GM21423 (cell line): ENCODE measurements around the gene AKAP6.

ENCODE experiments used
- ATAC-seq: cut with Tn5 transposase; IDR thresholded peaks from one replicate; pipeline ENCODE4 v1.9.1; 2021; ENCODE audit warnings: mild to moderate bottlenecking, moderate library complexity; ENCODE audit not compliant: unreplicated experiment

Gene AKAP6

GRCh38 chr14:32697114-32697513 is 368.0 kb downstream of the AKAP6 start:
- no peak for ATAC-seq

DNA sequence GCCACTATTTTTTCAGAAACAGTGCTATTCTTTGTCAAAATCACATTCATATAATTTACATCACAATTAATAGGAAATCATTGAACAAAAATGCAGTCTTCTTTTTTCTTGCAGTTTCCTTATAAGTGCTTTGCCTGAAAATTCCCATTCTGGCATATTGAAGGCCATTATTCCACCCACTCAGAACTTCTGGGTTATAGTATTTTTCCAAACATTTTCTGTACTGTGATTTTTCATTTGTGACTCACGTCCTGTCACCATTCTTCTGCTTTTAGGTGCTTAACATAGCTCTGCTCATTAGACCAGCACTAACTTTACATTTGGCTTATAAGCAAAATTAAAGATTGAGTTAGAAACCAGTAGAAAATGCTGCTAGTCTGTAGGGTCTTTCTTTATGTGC is 368.6 kb downstream of the AKAP6 start:
- no peak for ATAC-seq

- ATAC-seq = no peak
Measured at GRCh38 chr14:32698831-32699230, 369.7 kb downstream of the AKAP6 start.

DNA sequence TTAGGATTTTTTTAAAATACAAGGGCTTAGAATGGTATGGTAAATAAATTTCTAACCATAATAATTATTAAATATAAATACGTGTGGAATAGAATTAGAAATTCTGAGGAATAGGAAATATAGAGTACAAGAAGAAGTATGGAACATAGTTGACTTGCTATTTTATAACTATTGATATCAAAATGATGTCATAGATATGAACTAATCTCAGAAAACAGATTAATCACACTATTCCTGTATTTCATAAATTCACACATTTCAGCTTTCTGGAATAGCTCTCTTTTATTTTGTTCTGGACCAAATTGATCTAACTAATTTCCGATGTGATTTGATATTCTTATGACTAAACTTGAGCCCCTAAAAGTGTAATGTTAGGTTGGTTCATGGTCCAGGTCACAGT is 372.4 kb downstream of the AKAP6 start:
- no peak for ATAC-seq

DNA sequence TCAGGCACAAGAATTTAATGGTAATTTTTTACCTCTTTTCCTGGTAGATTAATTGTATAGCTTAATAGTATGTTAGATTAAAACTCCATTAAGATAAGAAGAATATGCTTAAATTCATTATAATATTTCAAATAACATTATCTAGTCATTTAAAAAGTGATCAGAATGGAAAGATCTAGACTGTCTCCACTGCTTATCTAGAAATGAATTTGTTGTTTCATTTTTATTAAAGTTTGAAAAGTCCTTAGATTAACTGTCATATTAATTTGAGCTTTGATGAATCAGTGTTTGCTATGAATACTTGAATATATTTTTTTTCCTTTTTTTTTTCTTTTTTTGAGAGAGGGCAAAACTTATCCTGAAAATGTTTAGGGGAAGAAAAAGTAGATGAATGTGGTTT is 373.0 kb downstream of the AKAP6 start:
- ATAC-seq = no peak

DNA sequence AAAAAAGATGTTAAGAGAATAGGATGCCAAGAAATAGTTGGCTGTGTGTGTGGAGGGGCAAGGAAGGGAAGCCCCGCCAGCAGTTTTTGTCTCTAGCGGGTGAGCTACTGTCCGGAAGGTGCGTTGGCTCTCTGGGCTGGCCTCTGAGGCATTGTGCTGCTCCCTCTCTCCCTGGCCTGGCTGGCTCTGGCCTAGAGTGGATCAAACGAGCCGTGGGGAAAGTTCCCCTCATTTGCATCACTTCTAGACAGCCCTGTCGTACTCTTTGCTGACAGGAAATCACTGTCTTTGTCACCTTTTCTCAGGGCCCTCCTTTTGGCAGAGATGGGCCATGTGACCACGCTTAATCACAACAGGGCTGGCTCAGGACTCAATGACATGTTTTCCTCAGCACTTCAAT is 373.5 kb downstream of the AKAP6 start:
- ATAC-seq = no peak

DNA sequence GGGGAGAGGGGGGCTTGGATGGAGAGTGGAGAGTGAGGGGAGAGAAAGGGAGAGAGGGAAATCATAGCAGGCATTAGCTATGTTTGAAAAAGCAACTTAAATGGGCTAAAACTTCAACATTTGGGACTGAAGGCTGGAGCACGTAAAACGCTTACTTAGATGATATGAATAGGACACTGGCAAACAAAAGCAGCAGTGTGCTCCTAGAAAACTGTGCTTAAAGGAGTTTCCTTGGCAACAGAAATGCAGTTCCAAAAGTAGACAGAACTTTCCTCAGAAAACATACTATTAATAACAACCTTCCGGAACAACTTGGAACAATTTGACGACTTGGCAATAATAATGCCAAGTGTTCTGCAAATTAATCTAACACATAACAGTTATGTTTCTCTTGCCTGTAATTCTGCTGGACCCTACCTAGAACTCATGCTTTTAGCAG is 374.1 kb downstream of the AKAP6 start:
- ATAC-seq = no peak

DNA sequence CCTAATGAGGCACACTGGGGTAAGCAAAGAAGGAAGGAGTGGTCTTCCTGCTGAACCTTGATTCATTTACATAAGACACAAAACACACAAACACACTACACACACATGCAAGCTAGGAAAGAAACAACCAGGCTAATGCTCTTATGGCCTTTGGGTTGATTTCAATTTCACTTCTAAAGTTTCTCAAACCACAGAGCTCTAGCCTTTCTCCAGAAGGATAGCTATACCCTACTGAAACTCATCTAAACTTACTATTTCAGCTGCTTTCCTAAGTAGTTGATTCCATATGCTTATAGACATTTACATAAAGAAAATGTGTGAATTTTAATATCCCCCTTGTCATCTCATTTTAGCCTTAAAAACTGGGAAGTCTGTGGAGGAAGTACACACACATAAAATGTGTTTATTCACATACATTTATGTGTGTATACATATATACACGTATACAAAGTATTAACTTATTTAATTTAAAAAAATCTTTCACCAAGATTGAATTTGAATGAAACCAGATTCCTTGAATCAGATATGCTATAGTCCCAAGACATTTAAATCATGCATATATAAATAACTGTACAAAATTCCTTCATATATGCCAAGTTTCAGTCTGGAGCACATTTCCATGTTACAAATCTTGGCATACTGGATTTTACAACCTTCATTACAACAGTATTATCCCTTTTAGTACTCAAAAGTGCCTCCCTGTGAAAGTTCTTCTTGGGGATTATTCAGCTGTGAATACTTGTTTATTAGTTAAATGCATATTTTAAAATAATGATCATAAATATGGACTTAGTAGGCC is 377.8 kb downstream of the AKAP6 start:
- no peak for ATAC-seq

GRCh38 chr14:32707742-32708500 is 378.8 kb downstream of the AKAP6 start:
- ATAC-seq = no peak

DNA sequence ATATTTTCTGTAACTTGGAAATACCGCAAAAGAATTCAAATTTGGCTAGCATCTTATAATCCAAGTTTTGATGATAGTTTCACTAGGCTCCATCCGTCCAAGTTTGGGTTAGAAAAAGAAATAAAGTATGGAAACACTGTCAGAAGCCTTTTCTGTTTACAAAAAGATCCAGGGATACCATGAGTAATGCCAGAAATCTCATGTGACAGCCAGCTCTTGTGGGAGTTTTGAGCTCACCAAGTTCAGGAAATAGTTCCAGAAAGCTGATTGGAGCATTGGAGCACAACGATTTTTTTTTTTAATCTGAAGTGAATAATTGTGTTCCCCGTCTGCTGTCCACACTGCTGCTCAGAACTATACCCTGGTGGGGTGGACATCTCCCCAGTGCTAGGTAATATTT is 379.9 kb downstream of the AKAP6 start:
- ATAC-seq = no peak

DNA sequence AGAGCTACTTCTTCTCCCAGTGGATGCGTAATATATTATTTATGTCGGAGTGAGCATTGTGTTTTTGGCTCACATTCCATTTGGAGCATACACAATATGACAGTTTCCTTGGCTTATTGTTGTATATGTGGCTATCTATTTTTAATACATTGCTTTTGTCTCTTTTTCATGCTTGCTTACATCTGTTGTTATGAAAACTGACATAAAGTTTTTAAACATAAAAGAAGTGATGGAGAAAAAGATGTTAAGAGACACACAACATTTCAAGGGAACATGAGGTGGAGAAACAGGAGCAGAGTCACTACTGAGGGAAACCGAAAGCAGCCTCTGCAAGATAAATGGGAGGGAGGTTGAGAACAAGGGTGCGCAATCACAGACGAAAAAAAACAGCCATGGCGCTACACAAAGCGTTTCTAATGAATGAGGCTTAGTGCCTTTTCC is 381.2 kb downstream of the AKAP6 start:
- no peak for ATAC-seq

DNA sequence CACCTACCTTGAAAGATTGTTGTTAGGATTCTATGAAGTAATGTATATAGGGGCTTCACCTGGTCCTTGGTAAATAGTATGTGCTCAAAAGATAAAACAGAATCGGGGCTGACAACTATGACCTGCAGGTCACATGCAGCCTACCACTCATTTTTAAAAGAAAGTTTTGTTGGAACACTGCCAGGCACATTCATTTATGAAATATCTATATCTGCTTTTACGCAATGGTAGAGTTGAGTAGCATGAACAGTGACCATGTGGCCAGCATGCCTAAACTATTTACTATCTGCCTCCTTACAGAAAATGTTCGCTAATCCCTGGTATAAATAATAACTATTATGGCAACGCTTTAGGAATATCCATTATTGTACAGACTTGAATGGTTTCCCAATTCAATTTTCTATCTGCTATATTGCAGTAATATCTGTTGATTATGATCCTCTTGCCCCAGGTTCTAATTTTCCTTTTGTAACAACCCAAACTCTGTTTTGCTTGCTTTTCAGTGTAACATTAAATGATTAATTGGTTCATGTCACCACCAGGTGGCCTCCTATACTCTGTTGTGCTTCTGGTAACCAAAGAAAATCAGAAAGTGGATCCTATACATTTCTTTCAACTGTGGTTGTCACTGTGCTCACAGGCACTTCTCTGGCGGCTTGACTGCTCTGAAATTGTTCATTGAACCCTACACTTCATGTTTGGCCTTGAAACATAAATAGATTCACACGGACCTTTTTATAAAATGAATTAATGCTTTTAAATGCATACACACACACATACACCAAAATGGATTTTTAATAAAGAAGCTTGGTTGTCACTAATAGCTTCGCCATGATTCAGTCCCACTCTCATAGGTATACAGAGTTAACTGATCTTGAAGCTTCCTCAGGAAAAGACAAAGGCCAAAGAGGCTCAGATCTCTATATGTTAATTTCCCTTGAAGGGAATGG is 381.9 kb downstream of the AKAP6 start:
- no peak for ATAC-seq

- ATAC-seq = no peak
Measured at GRCh38 chr14:32713856-32714255, 384.8 kb downstream of the AKAP6 start.

- no peak for ATAC-seq
Measured at GRCh38 chr14:32719601-32720000, 390.5 kb downstream of the AKAP6 start.

DNA sequence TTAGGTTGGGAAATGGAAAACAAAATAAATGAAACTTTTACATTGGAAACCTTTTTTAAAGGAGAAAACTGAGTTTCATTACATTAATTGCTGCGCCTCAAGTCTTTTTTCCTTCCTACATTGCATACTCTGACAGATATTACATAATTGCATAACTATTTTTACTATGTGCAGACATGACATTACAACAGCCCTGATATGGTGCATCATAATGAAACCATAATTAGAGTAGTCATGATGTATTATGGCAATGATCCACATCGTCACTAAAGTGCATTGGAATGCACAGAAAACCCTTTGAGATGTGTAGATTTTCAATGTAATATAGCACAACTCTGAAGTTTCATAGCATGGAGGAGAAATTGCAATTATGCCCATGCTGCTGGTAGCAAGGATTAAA is 391.8 kb downstream of the AKAP6 start:
- ATAC-seq = no peak

GRCh38 chr14:32722631-32723183 is 393.6 kb downstream of the AKAP6 start:
- no peak for ATAC-seq

- no peak for ATAC-seq
Measured at GRCh38 chr14:32724867-32725471, 395.9 kb downstream of the AKAP6 start.

DNA sequence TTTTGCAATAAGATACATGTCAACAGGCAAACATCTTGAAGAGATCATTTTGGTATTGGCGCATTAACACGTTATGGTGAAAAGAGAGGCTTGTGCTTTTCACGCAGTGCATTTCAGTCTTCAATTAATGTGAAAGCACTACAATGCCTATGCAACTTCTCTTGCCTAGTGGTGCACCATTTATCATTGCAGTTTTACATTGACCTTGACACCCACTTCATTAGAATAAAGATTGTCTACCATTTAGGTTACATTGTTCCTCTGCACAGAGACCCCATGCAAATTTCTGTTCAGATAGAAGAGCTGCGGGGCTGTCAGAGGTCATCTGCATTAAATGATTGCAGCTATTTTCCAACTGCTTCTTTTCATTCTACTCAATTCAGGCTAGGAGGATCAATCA is 397.4 kb downstream of the AKAP6 start:
- no peak for ATAC-seq

DNA sequence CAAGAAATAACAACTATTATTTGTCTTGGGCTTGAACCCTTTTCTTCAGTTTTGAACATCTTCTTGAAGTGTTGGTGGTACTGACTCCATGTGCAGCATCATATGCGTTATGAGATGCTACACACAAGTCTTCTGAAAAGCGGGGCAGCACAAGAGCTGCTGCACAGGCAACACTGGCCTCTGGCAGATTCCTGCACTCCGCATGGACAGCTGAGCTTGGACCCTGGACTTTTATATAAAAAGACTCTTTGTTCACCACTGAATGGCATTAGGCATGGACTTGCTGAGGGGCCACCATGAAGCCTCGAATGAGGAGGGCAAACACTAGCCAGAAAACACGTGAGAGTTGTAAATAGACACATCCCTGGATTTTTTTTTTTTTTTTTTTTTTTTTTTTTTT is 398.7 kb downstream of the AKAP6 start:
- ATAC-seq = no peak

GRCh38 chr14:32728526-32728925 is 399.4 kb downstream of the AKAP6 start:
- no peak for ATAC-seq
